HG03442 (cell line): Measurements from ENCODE around the gene MGRN1.

Experiments
- ATAC-seq: cut with Tn5 transposase; IDR thresholded peaks from one replicate; pipeline ENCODE4 v1.9.1; 2021; ENCODE audit warnings: mild to moderate bottlenecking, moderate library complexity; ENCODE audit not compliant: unreplicated experiment

Gene MGRN1

GRCh38 chr16:4603624-4604170 lies 20.9 kb upstream of the MGRN1 start:
- no peak for ATAC-seq

GRCh38 chr16:4604401-4604800 lies 20.2 kb upstream of the MGRN1 start:
- ATAC-seq = no peak

GRCh38 chr16:4606354-4606753 lies 18.3 kb upstream of the MGRN1 start:
- ATAC-seq = no peak

- no peak for ATAC-seq
Measured at GRCh38 chr16:4607841-4608703, 16.6 kb upstream of the MGRN1 start.

- no peak for ATAC-seq
Measured at GRCh38 chr16:4608704-4608980, 16.0 kb upstream of the MGRN1 start.

GRCh38 chr16:4609200-4610010 lies 15.2 kb upstream of the MGRN1 start:
- ATAC-seq = no peak

- no peak for ATAC-seq
Measured at GRCh38 chr16:4610011-4611005, 14.3 kb upstream of the MGRN1 start.

GRCh38 chr16:4611337-4612021 lies 13.1 kb upstream of the MGRN1 start:
- ATAC-seq = no peak

GRCh38 chr16:4612474-4612931 lies 12.1 kb upstream of the MGRN1 start:
- no peak for ATAC-seq

GRCh38 chr16:4612977-4613635 lies 11.5 kb upstream of the MGRN1 start:
- no peak for ATAC-seq

- ATAC-seq = no peak
Measured at GRCh38 chr16:4613636-4614570, 10.7 kb upstream of the MGRN1 start.

GRCh38 chr16:4614571-4615383 lies 9.8 kb upstream of the MGRN1 start, which contains the start of gene UBALD1:
Gene UBALD1 (minus strand): TSS chr16:4614888. CDS start chr16:4614797, 91 bp downstream.
- ATAC-seq = peak; percentile 60

GRCh38 chr16:4615384-4616046 lies 9.1 kb upstream of the MGRN1 start:
- no peak for ATAC-seq

- ATAC-seq = peak; percentile 74
Measured at GRCh38 chr16:4616047-4616811, 8.4 kb upstream of the MGRN1 start.

- no peak for ATAC-seq
Measured at GRCh38 chr16:4617880-4618279, 6.7 kb upstream of the MGRN1 start.
